K562 (cell line): ENCODE results near the gene AGFG2. TPM values are rescaled to one million over a fixed set of nuclear protein-coding genes. Genes with fewer than 3 reads are reported as not detected.

Experiments
- ARID4B ChIP-seq: sonication (generic); formaldehyde crosslinking; IDR thresholded peaks from 2 replicates; pipeline ENCODE4 v1.8.0; 2022; ENCODE audit warnings: mild to moderate bottlenecking, missing genetic modification reagents
- CBFA2T3 ChIP-seq: fragments of 450-650 bp; IDR thresholded peaks from 2 replicates; pipeline ENCODE4 v1.6.1; 2017
- CLOCK ChIP-seq: fragments of 250-450 bp; sonication (Bioruptor Pico); IDR thresholded peaks from 2 replicates; pipeline ENCODE4 v1.4.0; 2020; ENCODE audit warnings: mild to moderate bottlenecking, moderate library complexity, borderline replicate concordance
- FIP1L1 ChIP-seq: fragments of 200-400 bp; formaldehyde crosslinking; IDR thresholded peaks from 2 replicates; pipeline ENCODE4 v1.6.1; 2018; ENCODE audit warnings: mild to moderate bottlenecking, low read depth, low read length; ENCODE audit not compliant: poor library complexity, severe bottlenecking
- JUN ChIP-seq, 2 experiments: sonication (generic) in 1 of 2; formaldehyde crosslinking in 1 of 2; IDR thresholded peaks; 2 replicates each; pipeline versions ENCODE4 v1.6.1 to v1.8.0; 2012 to 2022; ENCODE audit warnings: borderline replicate concordance in 2 of 2, mild to moderate bottlenecking in 2 of 2, improper control_type of control experiment in 1 of 2, low read depth in 1 of 2, low read length in 1 of 2, missing genetic modification reagents in 1 of 2
- KDM2B ChIP-seq: fragments of 250-450 bp; sonication (Bioruptor Pico); IDR thresholded peaks from 2 replicates; pipeline ENCODE4 v1.8.0; 2021; ENCODE audit warnings: mild to moderate bottlenecking, moderate library complexity
- NFE2 ChIP-seq: IDR thresholded peaks from 2 replicates; pipeline ENCODE4 v1.6.1; 2014; ENCODE audit warnings: antibody characterized with exemption, low read depth
- PRMT5 ChIP-seq: sonication (generic); formaldehyde crosslinking; IDR thresholded peaks from 2 replicates; pipeline ENCODE4 v1.5.0; 2020; ENCODE audit warnings: missing genetic modification reagents
- RCOR1 ChIP-seq, 2 experiments: IDR thresholded peaks; 2 replicates each; pipeline ENCODE4 v1.6.1; 2012; ENCODE audit warnings: low read depth in 2 of 2, low read length in 2 of 2, borderline replicate concordance in 1 of 2, improper control_type of control experiment in 1 of 2
- RHOXF2B ChIP-seq: fragments of 250-450 bp; sonication (Bioruptor Pico); conservative IDR thresholded peaks from 2 replicates; pipeline ENCODE4 v1.5.1; 2021
- SIN3A ChIP-seq, 2 experiments: fragments of 150-350 bp in 1 of 2; IDR thresholded peaks; 2 replicates each; pipeline ENCODE4 v1.6.1; 2011 to 2016; ENCODE audit warnings: borderline replicate concordance in 2 of 2, low read depth in 2 of 2, low read length in 2 of 2, mild to moderate bottlenecking in 2 of 2, moderate library complexity in 2 of 2; ENCODE audit not compliant: control insufficient read depth in 1 of 2
- SLC30A9 ChIP-seq: fragments of 250-450 bp; sonication (Bioruptor Pico); IDR thresholded peaks from 2 replicates; pipeline ENCODE4 v1.8.0; 2022; ENCODE audit warnings: mild to moderate bottlenecking, moderate library complexity
- SRF ChIP-seq, 2 experiments: fragments of 250-450, 450-650 bp in 1 of 2; sonication (Bioruptor Pico) in 1 of 2; sonication (generic) in 1 of 2; formaldehyde crosslinking; IDR thresholded peaks; 2 replicates each; pipeline versions ENCODE4 v1.5.0 to v1.5.1; 2020 to 2022; ENCODE audit warnings: mild to moderate bottlenecking in 1 of 2, missing genetic modification reagents in 1 of 2
- TEAD2 ChIP-seq: fragments of 450-650 bp; IDR thresholded peaks from 2 replicates; pipeline ENCODE4 v1.6.1; 2016; ENCODE audit warnings: missing genetic modification characterization, control low read depth, missing compliant biosample characterization
- ZNF133 ChIP-seq: fragments of 250-450 bp; sonication (Bioruptor Pico); IDR thresholded peaks from 2 replicates; pipeline ENCODE4 v1.4.0; 2020; ENCODE audit warnings: mild to moderate bottlenecking
- ZNF280A ChIP-seq: fragments of 450-650 bp; IDR thresholded peaks from 2 replicates; pipeline ENCODE4 v1.6.1; 2018; ENCODE audit warnings: mild to moderate bottlenecking, low read depth; ENCODE audit not compliant: partially characterized antibody
- polyA plus RNA-seq, 8 experiments: library from polyadenylated mRNA; depleted of rRNA in 4 of 8; stranded (reverse) in 5 of 8; unstranded in 3 of 8; fragments of >200 nt; fragmentation: Nextera tagmentation in 2 of 8; fragmentation: Illumina TruSeq in 1 of 8; extraction: Ambion mirVana in 2 of 8; extraction: Trizol in 1 of 8; gene quantifications; 2 replicates each; pipeline versions ENCODE4 v1.2.1 to v1.2.3, GENCODE V29; 2011 to 2014; ENCODE audit warnings: inconsistent platforms in 1 of 8, missing spikeins in 1 of 8
- total RNA-seq, 7 experiments: library from RNA; depleted of rRNA in 6 of 7; stranded (reverse); fragments of >200 nt in 6 of 7; fragmentation: Illumina TruSeq in 2 of 7; extraction: Trizol in 2 of 7; gene quantifications; 2 replicates each; pipeline versions ENCODE4 v1.2.1 to v1.2.3, GENCODE V29; 2011 to 2021; ENCODE audit warnings: low replicate concordance in 1 of 7

Gene AGFG2
- total and polyA plus RNA-seq, 9 of the 15 experiments (the other 6 are each of a cell fraction or from before 2014, with no cell fraction given): 0.31 to 23.1 (median 6.5) TPM

GRCh38 chr7:100585511-100586265 lies 46.7 kb downstream of the AGFG2 start, which contains the start of gene LRCH4 (continued):
- TF ChIP-seq ZNF280A: no peak
- TF ChIP-seq CBFA2T3: peak; percentile 18; the same call in 1 of the 2 replicates
- TF ChIP-seq CLOCK: peak; percentile 15; the same call in 1 of the 2 replicates
- TF ChIP-seq SLC30A9 (CRISPR knock-in tag): no peak
- TF ChIP-seq ARID4B: peak; percentile 67
- TF ChIP-seq RHOXF2B (CRISPR knock-in tag): no peak
- TF ChIP-seq SIN3A (IDR thresholded peaks at IDR 0.05; ENCODE audit: borderline replicate concordance in 2 of 2, control insufficient read depth in 1 of 2, low read depth in 2 of 2, low read length in 2 of 2): peak in 1 of 2 experiments; percentile 67; a peak in 2 of 4 replicates
- TF ChIP-seq PRMT5 (CRISPR knock-in tag): 0 out of 2 replicates have a peak, but pooled peaks have one; percentile 22
- no peak for TF ChIP-seq TEAD2 (tag)
- peak in 1 of 2 experiments; percentile 21; a peak in 1 of 4 replicates for TF ChIP-seq RCOR1 (IDR thresholded peaks at IDR 0.05; ENCODE audit: borderline replicate concordance in 1 of 2, low read depth in 2 of 2, low read length in 2 of 2)
- TF ChIP-seq SRF (CRISPR knock-in tag; IDR thresholded peaks at IDR 0.05): 0 out of 4 replicates have a peak, but pooled peaks of 1 of the 2 experiments have one; percentile 33
- TF ChIP-seq FIP1L1: peak; percentile 95
- 0 out of 2 replicates have a peak, but pooled peaks have one; percentile 23 for TF ChIP-seq ZNF133
- TF ChIP-seq JUN (IDR thresholded peaks at IDR 0.05; ENCODE audit: borderline replicate concordance, low read depth, low read length): 0 out of 2 replicates have a peak, but pooled peaks have one; percentile 3
- peak; percentile 65; the same call in 1 of the 2 replicates for TF ChIP-seq JUN (CRISPR knock-in tag; IDR thresholded peaks at IDR 0.05; ENCODE audit: borderline replicate concordance)
- no peak for TF ChIP-seq NFE2
- peak; percentile 6; the same call in 1 of the 2 replicates for TF ChIP-seq KDM2B
